NCI-H128 (cell line): ENCODE results near the gene CMPK2.
"Not testable (repeated sequence)": the region's sequence is repeated elsewhere in the genome, so short reads cannot be mapped to it uniquely, and the experiment has no call there.

Experiments
- DNase-seq: peaks from one replicate; lab custom pipeline; 2025; ENCODE audit not compliant: unreplicated experiment; lab: John Stamatoyannopoulos, UW

CMPK2 gene

GRCh38 chr2:6880200-6880733 lies 14.6 kb upstream of the CMPK2 start:
- DNase-seq: no peak

GRCh38 chr2:6879011-6879410 lies 13.3 kb upstream of the CMPK2 start:
- no peak for DNase-seq

- no peak for DNase-seq
These were observed 12.8 kb upstream of the CMPK2 start for GRCh38 chr2:6878549-6878948.

DNA sequence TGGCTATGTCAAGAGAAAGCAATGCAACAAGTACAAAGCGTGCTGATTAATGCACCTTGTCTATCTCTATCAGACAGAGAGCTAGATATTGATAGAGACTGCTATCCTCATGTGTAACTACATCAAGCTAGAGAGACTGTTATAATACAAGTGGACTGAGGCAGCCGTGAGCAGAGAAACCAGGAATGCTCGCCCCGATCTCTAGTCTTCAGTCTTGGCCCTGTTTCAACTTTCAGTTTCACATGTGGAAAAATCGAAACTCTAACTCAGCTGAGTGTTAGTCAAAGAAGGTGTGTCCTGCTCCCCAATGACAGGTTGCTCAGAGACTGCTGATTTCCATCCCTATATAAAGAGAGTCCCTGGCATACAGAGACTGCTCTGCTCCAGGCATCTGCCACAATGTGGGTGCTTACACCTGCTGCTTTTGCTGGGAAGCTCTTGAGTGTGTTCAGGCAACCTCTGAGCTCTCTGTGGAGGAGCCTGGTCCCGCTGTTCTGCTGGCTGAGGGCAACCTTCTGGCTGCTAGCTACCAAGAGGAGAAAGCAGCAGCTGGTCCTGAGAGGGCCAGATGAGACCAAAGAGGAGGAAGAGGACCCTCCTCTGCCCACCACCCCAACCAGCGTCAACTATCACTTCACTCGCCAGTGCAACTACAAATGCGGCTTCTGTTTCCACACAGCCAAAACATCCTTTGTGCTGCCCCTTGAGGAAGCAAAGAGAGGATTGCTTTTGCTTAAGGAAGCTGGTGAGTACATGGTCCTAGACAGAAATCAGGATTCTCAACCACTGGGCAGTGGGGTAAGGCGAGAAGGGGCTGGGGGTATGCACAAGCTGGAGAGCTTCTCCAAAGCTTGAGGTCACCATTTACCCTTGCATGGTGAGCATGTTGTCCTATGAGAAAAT lies 11.9 kb upstream of the CMPK2 start, which contains the start of gene RSAD2:
Gene RSAD2, plus strand, starts transcription at position 376 of the 903 bp plus-strand sequence. Its CDS starts 24 bp downstream, at position 400.
- no peak for DNase-seq

DNA sequence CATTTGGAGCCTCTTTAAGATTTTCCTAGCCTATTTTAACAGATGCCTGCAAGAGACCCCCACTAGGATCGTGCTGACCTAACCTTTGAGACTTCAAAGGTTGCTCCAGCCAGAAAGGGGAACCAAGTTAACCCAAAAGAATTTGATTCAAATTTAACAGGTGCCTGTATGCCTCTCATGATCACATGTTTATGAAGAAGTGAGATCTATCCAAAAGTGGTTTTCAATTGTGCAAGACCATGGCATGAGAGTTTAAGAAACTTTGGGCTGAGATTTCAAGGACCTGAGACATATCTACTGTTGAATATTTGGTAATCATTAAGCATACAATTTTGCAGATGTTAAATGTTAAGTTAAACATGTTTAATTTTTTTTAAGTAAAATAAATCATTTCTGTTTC lies 10.6 kb upstream of the CMPK2 start:
- DNase-seq: no peak

DNA sequence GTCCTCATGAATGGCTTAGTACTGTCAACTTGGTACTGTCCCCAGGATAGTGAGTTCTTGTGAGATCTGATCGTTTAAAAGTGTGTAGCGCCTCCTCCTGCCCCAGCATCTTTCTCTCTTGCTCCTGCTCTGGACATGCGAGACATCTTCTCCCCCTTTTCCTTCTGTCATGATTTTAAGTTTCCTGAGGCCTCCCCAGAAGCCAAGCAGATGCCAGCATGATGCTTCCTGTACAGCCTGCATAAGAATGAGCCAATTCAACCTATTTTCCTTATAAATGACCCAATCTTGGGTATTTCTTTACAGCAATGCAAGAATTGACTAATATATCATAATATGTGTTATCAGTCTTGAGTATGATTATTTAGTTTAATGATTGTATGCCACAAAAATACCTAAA lies 8.3 kb upstream of the CMPK2 start:
- DNase-seq: no peak

DNA sequence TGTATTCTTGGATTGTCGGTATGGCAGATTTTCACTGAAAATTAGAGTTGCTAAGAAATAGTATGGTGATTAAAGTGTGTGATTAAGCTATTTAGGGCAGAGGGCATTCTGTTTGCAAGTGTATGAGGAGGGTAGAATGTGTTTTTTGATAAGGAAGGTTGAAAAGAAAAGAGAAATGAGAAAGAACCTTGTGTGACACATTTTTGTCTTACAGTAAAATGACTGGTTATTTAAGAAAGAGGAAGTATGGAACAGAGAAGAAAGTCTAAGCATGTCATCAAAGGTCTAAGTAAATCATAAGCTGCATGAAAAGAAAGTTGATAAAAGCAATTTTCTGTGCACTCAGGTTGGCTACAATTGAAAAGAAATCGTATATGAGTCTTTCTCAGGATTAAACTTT lies 6.7 kb upstream of the CMPK2 start:
- no peak for DNase-seq

DNA sequence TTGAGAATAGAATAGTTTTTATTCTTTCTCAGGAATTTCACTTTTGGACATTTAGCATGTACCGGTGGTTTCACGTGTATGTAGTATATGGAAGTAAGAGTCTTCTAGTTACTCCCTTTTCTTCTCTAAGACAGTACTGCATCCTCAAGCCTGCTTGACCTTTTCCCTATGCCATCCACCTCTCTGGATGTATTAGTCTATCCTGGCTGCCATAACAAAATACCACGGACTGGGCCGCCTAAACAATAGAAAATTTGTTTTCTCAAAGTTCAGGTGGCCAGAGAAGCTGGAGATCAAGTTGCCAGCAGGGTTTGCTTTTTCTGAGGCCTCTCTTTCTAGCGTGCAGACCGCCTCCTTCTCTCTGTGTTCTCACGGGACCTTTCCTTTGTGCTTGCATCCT lies 1.3 kb upstream of the CMPK2 start:
- DNase-seq: no peak

DNA sequence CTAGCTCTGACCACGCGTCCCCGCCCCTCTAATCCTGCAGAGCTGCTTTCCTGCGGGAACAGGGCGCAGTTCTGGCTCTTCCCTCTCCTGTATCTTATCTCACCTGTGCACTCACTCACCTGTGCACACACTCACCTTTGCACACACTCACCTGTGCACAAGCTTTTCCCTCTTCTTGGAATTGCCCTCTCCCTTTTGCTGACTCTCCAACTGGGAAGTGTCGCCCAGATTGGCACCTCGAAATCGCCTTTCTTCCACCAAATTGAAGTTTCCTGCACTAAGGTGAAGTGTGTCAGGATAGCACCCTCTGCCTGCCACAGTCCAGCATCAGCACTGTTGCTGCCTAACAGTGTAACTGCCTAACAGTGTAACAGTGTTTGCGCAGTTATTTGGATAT lies 566 bp upstream of the CMPK2 start:
- DNase-seq: no peak

GRCh38 chr2:6864923-6865345 lies 773 bp downstream of the CMPK2 start:
- DNase-seq: no peak

GRCh38 chr2:6864231-6864754 lies 1.4 kb downstream of the CMPK2 start:
- DNase-seq: no peak

GRCh38 chr2:6863792-6864191 lies 1.9 kb downstream of the CMPK2 start:
- no peak for DNase-seq

- DNase-seq: no peak
These were observed 5.4 kb downstream of the CMPK2 start for GRCh38 chr2:6860296-6860695.

GRCh38 chr2:6858466-6859027 lies 7.2 kb downstream of the CMPK2 start:
- DNase-seq: not testable (repeated sequence)

- DNase-seq: no peak
These were observed 9.2 kb downstream of the CMPK2 start for GRCh38 chr2:6856548-6856920.

- DNase-seq: no peak
These were observed 9.7 kb downstream of the CMPK2 start for GRCh38 chr2:6855860-6856547.

GRCh38 chr2:6854416-6854815 lies 11.3 kb downstream of the CMPK2 start:
- DNase-seq: no peak

DNA sequence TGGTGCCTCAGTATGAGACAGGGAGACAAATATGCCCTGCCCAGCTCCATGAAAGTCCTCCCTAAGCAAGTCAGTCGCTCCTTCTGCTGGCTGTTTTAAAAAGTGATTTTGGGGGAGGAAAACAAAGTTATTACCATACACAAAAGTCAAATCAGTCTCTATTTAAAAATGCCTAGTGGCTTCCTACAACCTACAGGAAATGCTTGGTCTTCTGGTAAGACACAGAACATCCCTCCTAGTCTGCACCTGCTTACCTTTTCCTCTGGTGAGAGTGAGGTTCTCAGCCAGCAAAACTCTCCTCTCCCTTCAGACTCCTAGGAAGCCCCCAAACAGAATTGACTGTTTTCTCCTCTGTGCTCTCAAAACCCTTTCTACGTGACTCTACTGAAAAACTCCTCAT lies 13.5 kb downstream of the CMPK2 start:
- no peak for DNase-seq

DNA sequence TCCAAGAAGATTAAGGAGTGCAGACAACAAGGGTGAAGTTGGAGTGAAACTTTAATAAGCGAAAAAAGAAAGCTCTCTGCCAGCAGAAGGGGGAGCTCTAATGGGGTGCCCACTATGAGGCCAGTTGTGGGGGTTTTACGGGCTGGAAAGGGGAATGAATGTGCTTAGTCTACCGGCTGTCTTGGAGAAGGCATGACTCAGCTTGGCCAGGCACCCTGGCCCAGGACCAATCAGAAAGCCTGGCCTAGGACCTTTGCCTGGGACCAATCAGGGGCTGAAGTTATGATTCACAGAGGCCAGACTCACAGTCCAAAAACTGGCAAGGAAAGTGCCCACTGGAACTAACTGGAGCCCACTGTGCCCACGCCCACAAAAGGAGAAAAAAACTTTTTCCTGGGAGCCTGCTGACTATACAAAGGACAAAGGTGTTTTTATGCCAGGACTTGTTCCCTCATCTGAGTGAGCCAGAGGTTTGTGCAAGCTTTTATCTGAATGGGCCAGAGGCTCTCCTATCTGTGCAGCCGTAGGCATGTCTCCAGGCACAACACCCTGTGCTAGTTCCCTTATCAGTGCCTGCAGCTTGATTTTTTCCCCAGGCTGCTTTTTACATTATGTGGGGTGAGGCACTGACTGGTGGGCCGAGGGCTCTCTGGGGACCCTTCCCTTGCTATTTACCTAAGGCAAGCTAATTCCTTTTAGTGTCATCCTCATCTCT lies 18.6 kb downstream of the CMPK2 start:
- DNase-seq: no peak

DNA sequence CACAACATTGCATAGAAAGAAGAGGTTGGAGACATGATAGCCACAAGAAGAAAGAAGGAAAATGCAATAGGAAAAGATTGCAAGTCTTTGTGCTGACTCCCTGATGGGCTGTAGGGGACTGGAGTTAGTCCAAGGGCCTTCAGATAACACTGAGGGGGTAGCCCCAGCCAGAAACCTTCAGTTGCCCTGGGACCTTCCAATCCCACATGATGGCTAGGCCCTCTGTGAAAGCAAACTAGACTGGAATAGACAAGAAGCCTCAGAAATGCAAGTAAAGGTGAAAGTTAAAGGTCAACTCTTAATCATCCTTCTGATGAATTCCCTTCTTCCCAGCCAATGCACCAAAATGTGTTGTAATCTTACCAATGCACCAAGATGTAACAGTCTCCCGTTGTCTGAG lies 19.2 kb downstream of the CMPK2 start:
- DNase-seq: no peak

DNA sequence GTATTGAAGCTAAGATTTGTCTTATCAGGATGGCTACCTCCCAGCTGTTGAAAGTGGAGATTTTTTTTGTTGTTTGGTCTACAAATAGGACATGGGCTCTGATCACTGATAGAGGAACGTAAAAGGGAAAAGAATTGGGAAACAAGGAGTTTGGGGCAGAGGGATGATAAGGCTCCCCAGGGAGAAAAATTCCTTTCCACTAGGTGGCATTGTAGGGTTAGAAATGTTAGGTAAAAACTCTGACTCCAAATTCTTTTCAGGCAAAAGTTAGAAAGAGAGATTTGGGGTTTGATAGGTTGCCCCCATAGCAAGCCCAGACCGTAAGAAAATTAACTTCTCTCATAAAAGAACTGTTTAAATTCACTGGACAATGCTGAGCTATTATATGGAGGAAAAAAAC lies 19.8 kb downstream of the CMPK2 start:
- no peak for DNase-seq
